Kidney (tissue), 14 donors: ENCODE results near the gene BRIP1. TPM values are rescaled to one million over a fixed set of nuclear protein-coding genes. Genes with fewer than 3 reads are reported as not detected.

Experiments
- DNase-seq, 5 donors: peaks; one replicate each; pipeline ENCODE4 v3.0.0-alpha.2; 2013 to 2020
- FAIRE-seq: peaks from 2 replicates; lab custom pipeline; 2012; peaks lifted over from hg19 to GRCh38; lab: Jason Lieb, UNC
- H3K27ac ChIP-seq, 2 donors: one replicate each; pipeline ENCODE4 v1.7.0; 2013; ENCODE audit warnings: low read depth in 2 of 2, low read length in 2 of 2, inconsistent platforms in 1 of 2
- H3K27me3 ChIP-seq: one replicate; pipeline ENCODE4 v1.7.1; 2013; ENCODE audit warnings: low read length, inconsistent platforms; ENCODE audit not compliant: control insufficient read depth, insufficient read depth
- H3K36me3 ChIP-seq, 3 donors: one replicate each; pipeline versions ENCODE4 v1.7.0 to v1.7.1; 2013; ENCODE audit warnings: low read length in 3 of 3, control low read depth in 1 of 3, inconsistent platforms in 1 of 3; ENCODE audit not compliant: insufficient read depth in 3 of 3, control insufficient read depth in 2 of 3
- H3K4me1 ChIP-seq, 3 donors: one replicate each; pipeline versions ENCODE4 v1.7.0 to v1.7.1; 2013; ENCODE audit warnings: low read length in 3 of 3, inconsistent platforms in 1 of 3, low read depth in 1 of 3; ENCODE audit not compliant: control insufficient read depth in 2 of 3, insufficient read depth in 2 of 3
- H3K4me3 ChIP-seq, 3 donors: one replicate each; pipeline versions ENCODE4 v1.7.0 to v1.8.1; 2013; ENCODE audit warnings: low read length in 3 of 3, control low read depth in 1 of 3, inconsistent platforms in 1 of 3
- H3K9ac ChIP-seq, 3 donors: one replicate each; pipeline versions ENCODE4 v1.7.0 to v1.7.1; 2013; ENCODE audit warnings: low read length in 3 of 3, control low read depth in 1 of 3, inconsistent platforms in 1 of 3
- H3K9me3 ChIP-seq, 3 donors: one replicate each; pipeline versions ENCODE4 v1.7.0 to v1.7.1; 2013; ENCODE audit warnings: low read length in 3 of 3, control low read depth in 1 of 3, inconsistent platforms in 1 of 3; ENCODE audit not compliant: control insufficient read depth in 2 of 3, insufficient read depth in 1 of 3
- intact Hi-C: fragments of 100-400 bp; cut with DNase I; formaldehyde crosslinking; loops from one replicate; pipeline ENCODE4 v1.11.1; 2022
- polyA plus RNA-seq: library from polyadenylated mRNA; stranded (reverse); fragments of 350-450 nt; fragmentation: Illumina TruSeq; extraction: RNeasy Lipid Tissue Mini Kit (QIAGEN cat#74804); gene quantifications from one replicate; pipeline ENCODE4 v1.2.3, GENCODE V29; 2014; ENCODE audit warnings: low read depth, low replicate concordance; ENCODE audit not compliant: insufficient read depth
- total RNA-seq: library from RNA; stranded (reverse); fragmentation: NEBNext Ultra II Directional; extraction: Animal tissue kit (Norgen Biotek cat#: 25700); gene quantifications from one replicate; pipeline ENCODE4 v1.2.1, GENCODE V29; 2021
- TF ChIP-seq, protein P1 (sequence below): IDR thresholded peaks from 3 replicates; pipeline ENCODE4 v1.5.1; 2012; ENCODE audit warnings: mild to moderate bottlenecking, moderate library complexity, borderline replicate concordance; ENCODE audit not compliant: insufficient read depth; ENCODE audit errors: extremely low read depth
- donor health status: control.
- donor health status: control.
- donor health status: control.
- donor health status: control.
- donor health status: control.
- donor health status: DM: yes; HTN: yes; CAD: no.
- donor health status: Normal renal cell carcinoma (clear cell type).

The BRIP1 gene
- total and polyA plus RNA-seq, 2 donors from 2014 or later = 0.54 TPM; not detected in 1

DNA sequence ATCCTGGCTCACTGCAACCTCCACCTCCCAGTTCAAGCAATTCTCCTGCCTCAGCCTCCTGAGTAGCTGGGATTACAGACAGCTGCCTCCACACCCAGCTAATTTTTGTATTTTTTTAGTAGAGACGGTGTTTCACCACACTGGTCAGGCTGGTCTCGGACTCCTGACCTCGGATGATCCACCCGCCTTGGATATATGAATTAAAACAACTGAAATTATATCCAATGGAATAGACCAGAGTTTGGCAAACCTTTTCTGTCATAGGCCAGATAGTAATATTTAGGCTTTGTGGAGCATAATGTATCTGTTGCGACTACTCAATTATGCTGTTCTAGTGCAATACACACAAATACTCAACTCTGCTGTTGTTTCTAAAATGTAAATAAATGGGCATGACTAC, 178.5 kb downstream of the BRIP1 start:
- intact Hi-C loops = no loop called here
- TF ChIP-seq, protein P1, sequence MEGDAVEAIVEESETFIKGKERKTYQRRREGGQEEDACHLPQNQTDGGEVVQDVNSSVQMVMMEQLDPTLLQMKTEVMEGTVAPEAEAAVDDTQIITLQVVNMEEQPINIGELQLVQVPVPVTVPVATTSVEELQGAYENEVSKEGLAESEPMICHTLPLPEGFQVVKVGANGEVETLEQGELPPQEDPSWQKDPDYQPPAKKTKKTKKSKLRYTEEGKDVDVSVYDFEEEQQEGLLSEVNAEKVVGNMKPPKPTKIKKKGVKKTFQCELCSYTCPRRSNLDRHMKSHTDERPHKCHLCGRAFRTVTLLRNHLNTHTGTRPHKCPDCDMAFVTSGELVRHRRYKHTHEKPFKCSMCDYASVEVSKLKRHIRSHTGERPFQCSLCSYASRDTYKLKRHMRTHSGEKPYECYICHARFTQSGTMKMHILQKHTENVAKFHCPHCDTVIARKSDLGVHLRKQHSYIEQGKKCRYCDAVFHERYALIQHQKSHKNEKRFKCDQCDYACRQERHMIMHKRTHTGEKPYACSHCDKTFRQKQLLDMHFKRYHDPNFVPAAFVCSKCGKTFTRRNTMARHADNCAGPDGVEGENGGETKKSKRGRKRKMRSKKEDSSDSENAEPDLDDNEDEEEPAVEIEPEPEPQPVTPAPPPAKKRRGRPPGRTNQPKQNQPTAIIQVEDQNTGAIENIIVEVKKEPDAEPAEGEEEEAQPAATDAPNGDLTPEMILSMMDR = no peak

DNA sequence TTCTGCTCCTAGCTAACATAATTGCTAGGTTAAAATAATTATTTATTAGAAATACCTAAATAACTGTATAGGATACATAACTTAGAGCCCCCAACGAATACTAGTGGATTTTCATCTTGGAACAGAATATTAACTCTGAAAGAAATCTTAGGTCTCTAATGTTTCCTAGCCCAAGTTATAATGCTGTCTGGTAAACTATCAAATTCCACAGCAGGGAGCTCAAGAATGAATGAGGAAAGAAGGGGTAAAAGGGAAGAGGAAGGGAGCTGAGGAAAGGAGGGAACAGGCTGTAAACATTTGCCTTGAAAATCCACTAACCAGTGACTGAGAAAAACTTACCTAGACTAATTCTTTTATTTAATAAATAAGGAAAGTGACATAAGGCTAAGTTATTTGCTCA, 179.2 kb downstream of the BRIP1 start:
- no peak for DNase-seq
- H3K27me3 ChIP-seq = no peaks in the 10 kb centered on the region
- no peak for FAIRE-seq
- H3K4me3 ChIP-seq = no peak overlapping the region
- H3K9ac ChIP-seq = no peak overlapping the region
- H3K36me3 ChIP-seq = no peaks in the 10 kb centered on the region
- no peak overlapping the region for H3K27ac ChIP-seq
- intact Hi-C loops = no loop called here
- H3K4me1 ChIP-seq = no peaks in the 10 kb centered on the region
- TF ChIP-seq, protein P1 = no peak
- no peaks in the 10 kb centered on the region for H3K9me3 ChIP-seq

More for the DNA sequence above, 178.5 kb downstream of the BRIP1 start:
- H3K9ac ChIP-seq = no peak overlapping the region
- H3K27me3 ChIP-seq = no peaks in the 10 kb centered on the region
- H3K4me1 ChIP-seq = no peaks in the 10 kb centered on the region
- DNase-seq = no peak
- FAIRE-seq = no peak
- no peaks in the 10 kb centered on the region for H3K36me3 ChIP-seq
- no peaks in the 10 kb centered on the region for H3K9me3 ChIP-seq
- H3K27ac ChIP-seq = no peak overlapping the region
- H3K4me3 ChIP-seq = no peak overlapping the region

DNA sequence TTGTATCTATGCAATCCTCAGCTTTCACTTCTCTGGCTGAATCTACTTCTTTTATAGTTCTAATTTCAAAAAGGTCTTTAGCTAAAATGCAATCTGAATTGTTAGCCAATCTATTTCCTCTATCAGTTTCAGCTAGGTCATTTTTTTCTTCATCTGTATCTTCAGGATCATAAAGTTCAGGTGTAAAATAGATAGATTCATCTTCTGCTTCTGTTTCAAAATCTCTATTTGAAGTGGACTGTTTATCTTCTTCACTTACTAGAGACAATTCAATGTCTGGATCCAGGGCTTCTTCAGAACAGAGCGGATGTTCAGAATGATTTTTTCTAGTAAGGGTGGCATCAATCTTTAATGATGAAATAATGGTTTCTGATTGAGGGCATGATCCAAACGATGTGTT, 179.9 kb downstream of the BRIP1 start:
- intact Hi-C loops = no loop called here
- H3K27me3 ChIP-seq = no peaks in the 10 kb centered on the region
- no peak overlapping the region for H3K27ac ChIP-seq
- no peaks in the 10 kb centered on the region for H3K9me3 ChIP-seq
- no peaks in the 10 kb centered on the region for H3K4me1 ChIP-seq
- H3K4me3 ChIP-seq = no peak overlapping the region
- H3K36me3 ChIP-seq = no peaks in the 10 kb centered on the region
- no peak overlapping the region for H3K9ac ChIP-seq
- FAIRE-seq (no peak), DNase-seq (no peak)
- TF ChIP-seq, protein P1 = no peak

DNA sequence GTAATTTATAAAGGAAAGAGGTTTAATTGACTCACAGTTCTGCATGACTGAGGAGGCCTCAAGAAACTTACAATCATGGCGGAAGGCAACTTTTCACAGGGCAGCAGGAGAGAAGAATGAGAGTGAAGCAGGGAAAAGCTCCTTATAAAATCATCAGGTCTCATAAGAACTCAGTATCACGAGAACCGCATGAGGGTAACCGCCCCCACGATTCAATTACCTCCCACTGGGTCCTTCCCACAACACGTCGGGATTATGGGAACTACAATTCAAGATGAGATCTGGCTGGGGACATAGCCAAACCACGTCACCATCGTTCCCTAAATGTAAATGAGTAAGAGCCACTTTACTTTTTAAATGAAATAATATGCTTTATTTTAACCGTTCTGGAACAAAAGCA, 182.4 kb downstream of the BRIP1 start:
- TF ChIP-seq, protein P1 = no peak
- H3K4me3 ChIP-seq = no peak overlapping the region
- DNase-seq (no peak), FAIRE-seq (no peak)
- H3K36me3 ChIP-seq = no peaks in the 10 kb centered on the region
- no peak overlapping the region for H3K27ac ChIP-seq
- intact Hi-C loops = no loop called here
- H3K27me3 ChIP-seq = no peaks in the 10 kb centered on the region
- no peak overlapping the region for H3K9ac ChIP-seq
- H3K4me1 ChIP-seq = no peaks in the 10 kb centered on the region
- no peaks in the 10 kb centered on the region for H3K9me3 ChIP-seq
